SK-N-MC (cell line): Measurements from ENCODE around the gene KCNT1.

ENCODE experiments used
- DNase-seq: peaks from one replicate; pipeline ENCODE4 v3.0.0-alpha.2; 2011; ENCODE audit warnings: low read depth, low spot score
- H3K27ac ChIP-seq: fragments of 200-600 bp; sonication (generic); 2 replicates; pipeline ENCODE4 v1.5.1; 2016; ENCODE audit warnings: mixed run types
- H3K36me3 ChIP-seq: fragments of 200-600 bp; sonication (generic); 2 replicates; pipeline ENCODE4 v1.6.1; 2017; ENCODE audit warnings: antibody characterized with exemption, low read length, mixed read lengths; ENCODE audit not compliant: insufficient read depth
- H3K4me3 ChIP-seq: fragments of 200-600 bp; sonication (generic); 2 replicates; pipeline ENCODE4 v1.5.1; 2016
- H3K9ac ChIP-seq: fragments of 200-600 bp; sonication (generic); 2 replicates; pipeline ENCODE4 v1.8.0; 2017; ENCODE audit warnings: mixed run types, mixed read lengths; ENCODE audit not compliant: insufficient read length
- H3K9me3 ChIP-seq: fragments of 200-600 bp; sonication (generic); 2 replicates; pipeline ENCODE4 v1.6.1; 2017; ENCODE audit warnings: low read depth, mild to moderate bottlenecking, antibody characterized with exemption, low read length, moderate library complexity, mixed read lengths
- EZH2 ChIP-seq: fragments of 200-600 bp; sonication (generic); IDR thresholded peaks from one replicate; pipeline ENCODE4 v1.6.1; 2017; ENCODE audit warnings: antibody characterized with exemption
- FOXP2 ChIP-seq: optimal IDR thresholded peaks from 2 replicates; pipeline ENCODE3; 2011; ENCODE audit warnings: mild to moderate bottlenecking, moderate library complexity; ENCODE audit not compliant: insufficient read depth; ENCODE audit errors: extremely low read length, control extremely low read depth
- POLR2AphosphoS5 ChIP-seq: IDR thresholded peaks from 2 replicates; pipeline ENCODE4 v1.6.1; 2012; ENCODE audit warnings: mild to moderate bottlenecking, low read depth, low read length, borderline replicate concordance

The KCNT1 gene

GRCh38 chr9:135750786-135751185, 48.8 kb downstream of the KCNT1 start:
- DNase-seq, result no peak

GRCh38 chr9:135751501-135751900, 49.5 kb downstream of the KCNT1 start:
- Histone ChIP-seq H3K9ac (no peak overlapping the region), H3K27ac (no peak overlapping the region), H3K9me3 (no peaks in the 10 kb centered on the region), H3K4me3 (no peak overlapping the region), H3K36me3 (no peaks in the 10 kb centered on the region)
- TF ChIP-seq FOXP2, result no peak
- no peak for TF ChIP-seq POLR2AphosphoS5
- TF ChIP-seq EZH2, result no peak
- no peak for DNase-seq

More at GRCh38 chr9:135750786-135751185, 48.8 kb downstream of the KCNT1 start:
- H3K9ac ChIP-seq, result no peak overlapping the region
- no peak for TF ChIP-seq POLR2AphosphoS5
- TF ChIP-seq EZH2, result no peak
- no peak for TF ChIP-seq FOXP2
- no peaks in the 10 kb centered on the region for H3K9me3 ChIP-seq
- no peak overlapping the region for H3K4me3 ChIP-seq
- no peaks in the 10 kb centered on the region for H3K36me3 ChIP-seq
- no peak overlapping the region for H3K27ac ChIP-seq

GRCh38 chr9:135752281-135753204, 50.6 kb downstream of the KCNT1 start:
- no peak for DNase-seq
- Histone ChIP-seq H3K9ac (no peak overlapping the region), H3K4me3 (no peak overlapping the region), H3K27ac (no peak overlapping the region), H3K36me3 (no peaks in the 10 kb centered on the region), H3K9me3 (no peaks in the 10 kb centered on the region)
- TF ChIP-seq POLR2AphosphoS5 (no peak), FOXP2 (no peak)

GRCh38 chr9:135753391-135754105, 51.6 kb downstream of the KCNT1 start:
- H3K9me3 ChIP-seq, result no peaks in the 10 kb centered on the region
- no peak for TF ChIP-seq POLR2AphosphoS5
- TF ChIP-seq EZH2, result no peak
- TF ChIP-seq FOXP2, result no peak
- H3K9ac ChIP-seq, result no peak overlapping the region
- no peak overlapping the region for H3K4me3 ChIP-seq
- H3K36me3 ChIP-seq, result no peaks in the 10 kb centered on the region
- no peak overlapping the region for H3K27ac ChIP-seq
- DNase-seq, result no peak

- no peak for DNase-seq
Observed at GRCh38 chr9:135756576-135756975, 54.6 kb downstream of the KCNT1 start.

GRCh38 chr9:135757356-135757755, 55.4 kb downstream of the KCNT1 start:
- no peaks in the 10 kb centered on the region for H3K36me3 ChIP-seq
- H3K4me3 ChIP-seq, result no peak overlapping the region
- TF ChIP-seq FOXP2, result no peak
- H3K9ac ChIP-seq, result no peak overlapping the region
- no peak for DNase-seq
- no peak overlapping the region for H3K27ac ChIP-seq
- H3K9me3 ChIP-seq, result no peaks in the 10 kb centered on the region

More at GRCh38 chr9:135756576-135756975, 54.6 kb downstream of the KCNT1 start:
- Histone ChIP-seq H3K4me3 (no peak overlapping the region), H3K9me3 (no peaks in the 10 kb centered on the region), H3K27ac (no peak overlapping the region), H3K9ac (no peak overlapping the region), H3K36me3 (no peaks in the 10 kb centered on the region)
- TF ChIP-seq FOXP2, result no peak
- TF ChIP-seq EZH2, result no peak
- TF ChIP-seq POLR2AphosphoS5, result no peak

GRCh38 chr9:135758056-135758455, 56.1 kb downstream of the KCNT1 start:
- Histone ChIP-seq H3K9ac (no peak overlapping the region), H3K9me3 (no peaks in the 10 kb centered on the region), H3K27ac (no peak overlapping the region), H3K36me3 (no peaks in the 10 kb centered on the region), H3K4me3 (no peak overlapping the region)
- no peak for DNase-seq
- TF ChIP-seq POLR2AphosphoS5, result no peak
- TF ChIP-seq EZH2, result no peak
- TF ChIP-seq FOXP2, result no peak

- Histone ChIP-seq H3K4me3 (no peak overlapping the region), H3K9me3 (no peaks in the 10 kb centered on the region), H3K9ac (no peak overlapping the region), H3K27ac (no peak overlapping the region), H3K36me3 (no peaks in the 10 kb centered on the region)
- TF ChIP-seq POLR2AphosphoS5, result no peak
- no peak for TF ChIP-seq EZH2
- no peak for TF ChIP-seq FOXP2
- no peak for DNase-seq
Observed at GRCh38 chr9:135758870-135759269, 56.9 kb downstream of the KCNT1 start.
